CD1c-positive myeloid dendritic cell (primary cell): ENCODE results near the gene CSRNP3.

Experiments used
- DNase-seq: peaks from one replicate; pipeline ENCODE4 v3.0.0-alpha.2; 2016; ENCODE audit errors: extremely low spot score

The CSRNP3 gene

GRCh38 chr2:165469417-165469816 is at the start of gene CSRNP3:
TSS of gene CSRNP3 (plus strand) at chr2:165469698. CDS start at chr2:165595066, 125,368 bp downstream.
- DNase-seq = no peak

- no peak for DNase-seq
Measured at GRCh38 chr2:165420231-165420630, 49.3 kb upstream of the CSRNP3 start.

GRCh38 chr2:165423081-165423480 is 46.4 kb upstream of the CSRNP3 start:
- DNase-seq = no peak

- no peak for DNase-seq
Measured at GRCh38 chr2:165425556-165425955, 43.9 kb upstream of the CSRNP3 start.

- no peak for DNase-seq
Measured at GRCh38 chr2:165427686-165428085, 41.8 kb upstream of the CSRNP3 start.

GRCh38 chr2:165428926-165429325 is 40.6 kb upstream of the CSRNP3 start:
- DNase-seq = no peak

- DNase-seq = no peak
Measured at GRCh38 chr2:165431014-165431413, 38.5 kb upstream of the CSRNP3 start.

- DNase-seq = no peak
Measured at GRCh38 chr2:165432234-165432966, 37.1 kb upstream of the CSRNP3 start.

- DNase-seq = no peak
Measured at GRCh38 chr2:165434865-165435496, 34.5 kb upstream of the CSRNP3 start.

- DNase-seq = no peak
Measured at GRCh38 chr2:165435611-165436010, 33.9 kb upstream of the CSRNP3 start.

GRCh38 chr2:165436559-165436958 is 32.9 kb upstream of the CSRNP3 start:
- no peak for DNase-seq

GRCh38 chr2:165440367-165440766 is 29.1 kb upstream of the CSRNP3 start:
- no peak for DNase-seq

GRCh38 chr2:165443511-165443910 is 26.0 kb upstream of the CSRNP3 start:
- DNase-seq = no peak

- no peak for DNase-seq
Measured at GRCh38 chr2:165448406-165448805, 21.1 kb upstream of the CSRNP3 start.

- DNase-seq = no peak
Measured at GRCh38 chr2:165450156-165450555, 19.3 kb upstream of the CSRNP3 start.

GRCh38 chr2:165452327-165452726 is 17.2 kb upstream of the CSRNP3 start:
- no peak for DNase-seq

GRCh38 chr2:165453561-165454094 is 15.9 kb upstream of the CSRNP3 start:
- DNase-seq = no peak

- DNase-seq = no peak
Measured at GRCh38 chr2:165454905-165455304, 14.6 kb upstream of the CSRNP3 start.

GRCh38 chr2:165456027-165456426 is 13.5 kb upstream of the CSRNP3 start:
- no peak for DNase-seq

- DNase-seq = no peak
Measured at GRCh38 chr2:165462443-165462842, 7.1 kb upstream of the CSRNP3 start.

- DNase-seq = no peak
Measured at GRCh38 chr2:165466386-165466785, 3.1 kb upstream of the CSRNP3 start.

- DNase-seq = no peak
Measured at GRCh38 chr2:165467921-165468320, 1.6 kb upstream of the CSRNP3 start.

- no peak for DNase-seq
Measured at GRCh38 chr2:165470361-165470760, 863 bp downstream of the CSRNP3 start.
